NOMO-1 (cell line): ENCODE measurements around the gene SPIN3.
A peak's percentile ranks its signal among the peaks of the same experiment; 100 is the strongest.
"Not testable (repeated sequence)": the region's sequence is repeated elsewhere in the genome, so short reads cannot be mapped to it uniquely, and the experiment has no call there.

Experiments used
- DNase-seq, 2 experiments: peaks; one replicate each; lab custom pipeline; 2025; ENCODE audit not compliant: unreplicated experiment in 2 of 2; lab: John Stamatoyannopoulos, UW

The SPIN3 gene

DNA sequence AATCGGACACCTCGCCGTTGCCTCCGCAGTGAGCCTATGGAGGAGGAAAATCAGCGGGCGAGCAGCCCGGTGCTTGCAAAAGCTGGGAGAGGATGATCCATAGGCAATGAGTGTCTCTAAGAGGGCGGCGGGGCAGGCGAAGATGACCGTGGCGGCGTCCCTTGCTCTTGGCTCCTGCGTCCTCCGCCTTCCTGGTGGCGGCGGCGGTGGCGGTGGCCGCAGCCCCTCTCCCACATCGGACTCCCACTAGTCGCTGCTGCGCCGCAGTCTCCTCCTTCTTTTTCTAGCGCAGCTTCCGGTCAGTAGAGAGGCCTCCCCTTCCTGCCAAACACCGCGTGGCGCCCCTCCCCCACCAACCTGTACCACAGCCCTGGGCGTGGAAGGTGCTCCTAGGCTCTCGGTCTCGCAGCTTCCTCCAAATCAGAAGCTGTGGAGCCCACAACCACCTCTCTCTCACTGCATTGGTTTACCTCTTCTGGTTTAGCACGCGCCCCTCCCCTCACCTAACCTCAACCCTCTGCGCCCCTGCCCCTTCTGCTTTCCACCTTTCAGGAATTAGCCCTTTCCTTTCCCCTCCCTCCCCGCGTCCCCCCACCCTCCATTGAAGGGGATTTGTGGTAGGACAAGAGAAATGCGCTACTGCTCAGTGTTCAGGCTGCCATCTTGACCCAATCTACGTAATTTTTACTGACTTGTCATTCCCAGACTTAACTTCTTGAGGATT, at the start of gene SPIN3:
SPIN3 (minus strand) TSS at position 271 of the 724 bp plus-strand sequence. CDS start 594 bp downstream, outside the sequence.
- DNase-seq, result peak; percentile 53 to 62

- no peak for DNase-seq
Observed at GRCh38 chrX:57044245-57044644, 48.9 kb upstream of the SPIN3 start.

GRCh38 chrX:57037265-57037664, 41.9 kb upstream of the SPIN3 start:
- DNase-seq, result not testable (repeated sequence)

GRCh38 chrX:56994375-56995270, 718 bp downstream of the SPIN3 start:
- no peak for DNase-seq

DNA sequence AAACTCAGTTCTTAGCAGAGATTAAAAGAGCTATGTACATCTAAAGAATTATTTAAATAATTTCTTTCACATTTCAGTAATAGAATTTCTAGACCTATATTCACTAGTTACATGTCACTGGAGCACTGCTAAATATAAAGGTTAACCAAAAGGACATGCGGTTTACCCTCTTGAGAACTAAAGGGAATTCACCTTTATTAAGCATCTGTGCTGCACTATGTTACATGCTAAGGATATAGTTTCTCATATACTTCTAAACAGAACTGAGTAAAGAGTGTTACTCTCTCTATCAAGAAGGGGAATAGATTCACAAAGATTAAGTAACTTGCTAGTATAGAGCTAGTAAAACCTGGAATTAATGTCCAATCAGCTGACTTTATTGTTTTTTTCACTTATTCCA, 7.6 kb downstream of the SPIN3 start:
- DNase-seq, result no peak

DNA sequence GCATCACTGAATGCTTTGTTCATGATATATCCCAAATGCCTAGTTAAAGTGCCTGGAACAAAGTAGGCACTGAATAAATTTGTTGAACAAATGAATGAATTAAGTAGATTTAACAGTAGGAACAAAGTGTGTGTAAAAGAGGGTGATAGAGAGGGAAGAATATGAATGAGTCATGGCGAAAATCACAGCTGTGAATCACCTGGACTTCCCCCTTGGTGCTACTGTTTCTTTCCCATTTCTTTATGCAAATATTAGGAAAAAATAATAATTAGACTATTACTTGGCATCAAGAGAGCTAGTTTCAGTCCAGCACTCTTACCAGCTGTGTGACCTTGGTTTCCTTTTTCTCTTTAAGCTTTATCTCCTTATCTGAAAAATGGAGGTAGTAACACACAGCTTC, 9.2 kb downstream of the SPIN3 start:
- no peak for DNase-seq

- DNase-seq, result peak; percentile 38 to 56
Observed at GRCh38 chrX:56978172-56978571, 17.2 kb downstream of the SPIN3 start.

- no peak for DNase-seq
Observed at GRCh38 chrX:56975611-56976010, 19.7 kb downstream of the SPIN3 start.

- DNase-seq, result no peak
Observed at GRCh38 chrX:56974408-56974807, 20.9 kb downstream of the SPIN3 start.

- no peak for DNase-seq
Observed at GRCh38 chrX:56969559-56969958, 25.8 kb downstream of the SPIN3 start.

DNA sequence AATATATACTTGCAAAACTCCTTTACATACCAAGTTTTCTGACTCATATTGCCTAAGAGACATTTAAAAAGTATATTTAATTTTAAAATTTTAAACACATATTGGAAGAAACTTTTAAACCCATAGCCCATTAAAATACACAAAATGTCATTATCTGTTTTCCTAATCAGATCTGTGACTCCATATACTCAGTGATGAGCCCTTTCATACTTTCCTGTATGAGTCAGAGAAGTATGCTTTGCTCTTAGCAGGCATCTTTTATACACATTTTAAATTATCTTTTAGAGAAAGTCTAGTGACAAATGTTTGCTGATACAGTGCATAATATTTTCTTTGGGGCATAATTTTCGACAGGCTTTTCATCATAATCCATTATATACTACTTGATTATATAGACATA, 26.4 kb downstream of the SPIN3 start:
- DNase-seq, result no peak

GRCh38 chrX:56963377-56963776, 32.0 kb downstream of the SPIN3 start:
- no peak for DNase-seq

DNA sequence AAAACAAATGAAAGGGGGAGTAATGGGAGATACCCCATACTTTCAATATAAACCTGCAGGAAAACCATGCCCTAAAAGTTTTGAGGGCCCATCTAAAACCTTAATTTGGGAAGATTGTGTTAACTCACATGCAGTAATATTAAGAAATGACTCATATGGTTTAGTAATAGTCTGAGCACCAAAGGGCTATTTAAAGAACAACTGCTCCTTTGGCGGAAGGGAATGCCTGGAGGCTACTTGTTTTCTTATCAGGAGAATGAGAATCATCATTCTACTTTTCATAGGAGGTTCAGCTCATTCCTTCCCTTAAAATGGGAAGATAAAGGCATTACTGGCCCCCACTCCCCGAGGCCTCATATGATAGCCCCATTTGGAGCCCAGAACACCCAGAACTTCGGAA, 47.6 kb downstream of the SPIN3 start:
- DNase-seq, result no peak

DNA sequence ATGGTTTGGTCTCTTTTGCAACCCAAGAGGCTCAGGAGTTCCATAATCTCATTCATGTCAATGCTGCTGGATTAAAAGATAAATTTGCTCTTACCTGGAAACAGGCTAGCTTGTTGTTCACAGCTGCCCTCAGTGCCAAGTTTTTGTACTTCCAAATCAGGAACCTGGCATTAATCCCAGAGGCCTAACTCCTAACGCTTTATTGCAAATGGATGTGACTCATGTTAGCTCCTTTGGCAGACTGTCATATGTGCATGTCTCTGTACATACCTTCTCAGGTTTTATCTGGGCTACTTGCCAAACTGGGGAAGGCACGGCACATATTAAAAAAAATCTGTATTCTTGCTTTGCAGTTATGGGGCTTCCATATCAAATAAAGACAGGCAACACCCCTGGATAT, 49.1 kb downstream of the SPIN3 start:
- DNase-seq, result not testable (repeated sequence)

- DNase-seq, result not testable (repeated sequence)
Observed at GRCh38 chrX:56945226-56945625, 50.1 kb downstream of the SPIN3 start.

GRCh38 chrX:56943264-56943663, 52.1 kb downstream of the SPIN3 start:
- DNase-seq, result no peak
